ENCODE measurements around the gene SOX13. TPM values are rescaled to one million over a fixed set of nuclear protein-coding genes. Genes with fewer than 3 reads are reported as not detected.

SOX13 gene
- 100 to 1,000 TPM in 1 of 4 donors, 10 to 100 TPM in 3; 15.7 to 139 (median 37.9) TPM for total RNA-seq

- H3K4me1 ChIP-seq, result peaks cover 0 to 14% of the 10 kb centered on the region in 2 donors
- peak; percentile 75 to 96 for TF ChIP-seq POLR2A (IDR thresholded peaks at IDR 0.05)
- TF ChIP-seq CTCF (IDR thresholded peaks at IDR 0.05), result peak in 2 of 4 experiments; percentile 35 to 38
These were observed at the start of gene SOX13 for GRCh38 chr1:204072931-204073836. SOX13 (plus strand) TSS chr1:204073115; CDS start chr1:204112916, 39,801 bp downstream.

GRCh38 chr1:204025917-204026707 lies 46.8 kb upstream of the SOX13 start:
- no peak for DNase-seq
- H3K27me3 ChIP-seq, result no peaks in the 10 kb centered on the region
- no peaks in the 10 kb centered on the region for H3K9me3 ChIP-seq
- no peak overlapping the region for H3K4me3 ChIP-seq
- TF ChIP-seq POLR2A (IDR thresholded peaks at IDR 0.05) (no peak), CTCF (IDR thresholded peaks at IDR 0.05) (no peak)
- no peaks in the 10 kb centered on the region for H3K36me3 ChIP-seq
- intact Hi-C loops (cut with DNase I; ENCODE audit: low total_unique reads), result no loop called here
- H3K27ac ChIP-seq, result no peak overlapping the region
- no peaks in the 10 kb centered on the region for H3K4me1 ChIP-seq

More at GRCh38 chr1:204072931-204073836, at the start of gene SOX13:
- no peaks in the 10 kb centered on the region for H3K27me3 ChIP-seq
- H3K27ac ChIP-seq, result peak within 1 kb of the TSS; percentile 94 to 99
- H3K36me3 ChIP-seq, result no peaks in the 10 kb centered on the region
- no peaks in the 10 kb centered on the region for H3K9me3 ChIP-seq
- intact Hi-C loops (cut with DNase I; ENCODE audit: low total_unique reads), result loop anchor here (5.0 kb wide), 1 partner anchor 54 kb away; no protein-coding TSS in a partner anchor
- peak within 1 kb of the TSS; percentile 75 to 87 for H3K4me3 ChIP-seq
- DNase-seq, result peak; percentile 89 to 94

- no peaks in the 10 kb centered on the region for H3K36me3 ChIP-seq
- H3K4me1 ChIP-seq, result no peaks in the 10 kb centered on the region
- no peak overlapping the region for H3K4me3 ChIP-seq
- no peak for TF ChIP-seq POLR2A (IDR thresholded peaks at IDR 0.05)
- TF ChIP-seq CTCF (IDR thresholded peaks at IDR 0.05), result no peak
- DNase-seq, result no peak
- no peaks in the 10 kb centered on the region for H3K9me3 ChIP-seq
- no peak overlapping the region for H3K27ac ChIP-seq
- H3K27me3 ChIP-seq, result no peaks in the 10 kb centered on the region
- intact Hi-C loops (cut with DNase I; ENCODE audit: low total_unique reads), result no loop called here
These were observed 45.5 kb upstream of the SOX13 start for GRCh38 chr1:204027446-204027845.

- no peak overlapping the region for H3K27ac ChIP-seq
- H3K4me1 ChIP-seq, result no peaks in the 10 kb centered on the region
- no peak overlapping the region for H3K4me3 ChIP-seq
- TF ChIP-seq CTCF (IDR thresholded peaks at IDR 0.05), result no peak
- no peak for TF ChIP-seq POLR2A (IDR thresholded peaks at IDR 0.05)
- no peak for DNase-seq
- no peaks in the 10 kb centered on the region for H3K36me3 ChIP-seq
- intact Hi-C loops (cut with DNase I; ENCODE audit: low total_unique reads), result no loop called here
- H3K27me3 ChIP-seq, result no peaks in the 10 kb centered on the region
- no peaks in the 10 kb centered on the region for H3K9me3 ChIP-seq
These were observed 43.9 kb upstream of the SOX13 start for GRCh38 chr1:204029016-204029415.

Data from uterus (tissue), 4 donors.